Endodermal cell (in vitro differentiated cells): ENCODE data around the gene RAC3. TPM values are rescaled to one million over a fixed set of nuclear protein-coding genes. Genes with fewer than 3 reads are reported as not detected.

Experiments used
- DNase-seq: peaks from one replicate; pipeline ENCODE4 v3.0.0-alpha.2; 2017
- H3K27ac ChIP-seq: 2 replicates; pipeline ENCODE4 v1.5.1; 2013; ENCODE audit warnings: mild to moderate bottlenecking, low read depth, low read length, moderate library complexity
- H3K27me3 ChIP-seq: 2 replicates; pipeline ENCODE4 v1.6.1; 2013; ENCODE audit warnings: mild to moderate bottlenecking, low read length, moderate library complexity; ENCODE audit not compliant: insufficient read depth, control insufficient read depth, poor library complexity, severe bottlenecking
- H3K36me3 ChIP-seq: 2 replicates; pipeline ENCODE4 v1.7.0; 2013; ENCODE audit warnings: mild to moderate bottlenecking, low read length, moderate library complexity; ENCODE audit not compliant: control insufficient read depth, insufficient read depth
- H3K4me1 ChIP-seq: one replicate; pipeline ENCODE4 v1.7.0; 2013; ENCODE audit warnings: low read length; ENCODE audit not compliant: control insufficient read depth, insufficient read depth
- H3K4me3 ChIP-seq: 2 replicates; pipeline ENCODE4 v1.5.1; 2013; ENCODE audit warnings: mild to moderate bottlenecking, low read length, moderate library complexity
- H3K9ac ChIP-seq: 2 replicates; pipeline ENCODE4 v1.6.1; 2013; ENCODE audit warnings: mild to moderate bottlenecking, low read length, moderate library complexity; ENCODE audit not compliant: poor library complexity, severe bottlenecking; ENCODE audit errors: extremely low read depth
- H3K9me3 ChIP-seq: 2 replicates; pipeline ENCODE4 v1.6.1; 2013; ENCODE audit warnings: mild to moderate bottlenecking, low read length, moderate library complexity; ENCODE audit not compliant: control insufficient read depth
- H3K27ac Mint-ChIP-seq: 2 replicates; pipeline ENCODE4 v1.8.0; 2020; ENCODE audit warnings: mixed read lengths
- H3K27me3 Mint-ChIP-seq: 2 replicates; pipeline ENCODE4 v1.8.0; 2021; ENCODE audit warnings: mild to moderate bottlenecking, mixed read lengths; ENCODE audit not compliant: insufficient read depth
- H3K36me3 Mint-ChIP-seq: 2 replicates; pipeline ENCODE4 v1.8.0; 2020; ENCODE audit warnings: low read depth, mixed read lengths
- H3K4me1 Mint-ChIP-seq: 2 replicates; pipeline ENCODE4 v1.8.0; 2020; ENCODE audit warnings: mixed read lengths
- H3K4me3 Mint-ChIP-seq: 2 replicates; pipeline ENCODE4 v1.8.0; 2020; ENCODE audit warnings: mild to moderate bottlenecking, moderate library complexity, mixed read lengths
- H3K9me3 Mint-ChIP-seq: 2 replicates; pipeline ENCODE4 v1.8.0; 2020; ENCODE audit warnings: mild to moderate bottlenecking, mixed read lengths
- CTCF ChIP-seq: fragments of 200-600 bp; sonication (generic); conservative IDR thresholded peaks from 2 replicates; pipeline ENCODE4 v1.5.0; 2021; ENCODE audit warnings: antibody characterized with exemption, mild to moderate bottlenecking
- WGBS, 2 experiments: methylation state at CpG; one replicate each; pipeline versions ENCODE4 v1.1.5 to v1.1.7; 2013; ENCODE audit warnings: missing lambda C conversion rate in 2 of 2, mixed read lengths in 1 of 2; ENCODE audit not compliant: insufficient coverage in 1 of 2, insufficient read length in 1 of 2; 5-methylcytosine and 5-hydroxymethylcytosine counted together
- total RNA-seq, 2 donors: library from RNA; stranded (reverse); fragmentation: NEBNext Ultra II Directional in 1 of 2; extraction: Animal tissue kit (Norgen Biotek cat#: 25700) in 1 of 2; gene quantifications; 2 replicates in 1 of 2; 3 replicates in 1 of 2; pipeline ENCODE4 v1.2.1, GENCODE V29; 2021

The RAC3 gene
- total RNA-seq, 2 donors from 2014 or later, result 45.7 to 53.9 TPM

- 94 to 95% methylated on average over 18 to 28 of the region's 28 CpGs for WGBS, 2 experiments
- H3K27ac ChIP-seq, result no peak overlapping the region
- H3K36me3 Mint-ChIP-seq, result no peaks in the 10 kb centered on the region
Measured at GRCh38 chr17:82008941-82009405, 22.5 kb upstream of the RAC3 start.

GRCh38 chr17:82009413-82009812 lies 22.1 kb upstream of the RAC3 start:
- WGBS, 2 experiments, result 94 to 97% methylated on average over 6 to 15 of the region's 15 CpGs

More at GRCh38 chr17:82008941-82009405, 22.5 kb upstream of the RAC3 start:
- H3K4me3 Mint-ChIP-seq, result no peak overlapping the region
- no peaks in the 10 kb centered on the region for H3K36me3 ChIP-seq
- DNase-seq, result no peak
- no peaks in the 10 kb centered on the region for H3K27me3 ChIP-seq
- H3K27me3 Mint-ChIP-seq, result no peaks in the 10 kb centered on the region
- H3K4me3 ChIP-seq, result no peak overlapping the region
- no peaks in the 10 kb centered on the region for H3K4me1 ChIP-seq
- H3K9me3 Mint-ChIP-seq, result no peaks in the 10 kb centered on the region
- no peak overlapping the region for H3K27ac Mint-ChIP-seq
- no peaks in the 10 kb centered on the region for H3K4me1 Mint-ChIP-seq
- H3K9ac ChIP-seq, result no peak overlapping the region
- no peak for TF ChIP-seq CTCF
- no peaks in the 10 kb centered on the region for H3K9me3 ChIP-seq

GRCh38 chr17:82010575-82011525 lies 20.6 kb upstream of the RAC3 start:
- DNase-seq, result no peak
- Mint-ChIP-seq H3K4me1 (no peaks in the 10 kb centered on the region), H3K36me3 (no peaks in the 10 kb centered on the region), H3K27ac (no peak overlapping the region), H3K4me3 (no peak overlapping the region), H3K9me3 (no peaks in the 10 kb centered on the region), H3K27me3 (no peaks in the 10 kb centered on the region)
- H3K27me3 ChIP-seq, result no peaks in the 10 kb centered on the region
- no peak overlapping the region for H3K9ac ChIP-seq
- H3K36me3 ChIP-seq, result no peaks in the 10 kb centered on the region
- no peak overlapping the region for H3K27ac ChIP-seq
- no peaks in the 10 kb centered on the region for H3K4me1 ChIP-seq
- H3K9me3 ChIP-seq, result no peaks in the 10 kb centered on the region
- H3K4me3 ChIP-seq, result no peak overlapping the region
- TF ChIP-seq CTCF, result no peak
- 94 to 98% methylated on average over 16 to 39 of the region's 39 CpGs for WGBS, 2 experiments

More at GRCh38 chr17:82009413-82009812, 22.1 kb upstream of the RAC3 start:
- Mint-ChIP-seq H3K9me3 (no peaks in the 10 kb centered on the region), H3K4me3 (no peak overlapping the region), H3K27me3 (no peaks in the 10 kb centered on the region), H3K4me1 (no peaks in the 10 kb centered on the region), H3K36me3 (no peaks in the 10 kb centered on the region), H3K27ac (no peak overlapping the region)
- Histone ChIP-seq H3K4me1 (no peaks in the 10 kb centered on the region), H3K9me3 (no peaks in the 10 kb centered on the region), H3K9ac (no peak overlapping the region), H3K27ac (no peak overlapping the region), H3K36me3 (no peaks in the 10 kb centered on the region), H3K27me3 (no peaks in the 10 kb centered on the region), H3K4me3 (no peak overlapping the region)
- no peak for DNase-seq
- TF ChIP-seq CTCF, result no peak
